WTC11 (cell line): ENCODE measurements around the gene STX12. TPM values are rescaled to one million over a fixed set of nuclear protein-coding genes. Genes with fewer than 3 reads are reported as not detected.
A peak's percentile ranks its signal among the peaks of the same experiment; 100 is the strongest.

Source experiments
- ATAC-seq: fragments of 200-7000 bp; cut with Tn5 transposase; 2 replicates; pipeline ENCODE4 v1.10.0; 2021; ENCODE audit warnings: mild to moderate bottlenecking, moderate library complexity
- CTCF ChIA-PET: fragments of 300-600 bp; sonication (Branson Sonifier 250); formaldehyde crosslinking; loops from one replicate; lab custom pipeline; 2021; ENCODE audit warnings: antibody characterized with exemption; lab: Charles Lee
- POLR2A ChIA-PET: fragments of 350-600 bp; sonication (Branson Sonifier 250); formaldehyde crosslinking; loops from one replicate; lab custom pipeline; 2021; ENCODE audit warnings: antibody characterized with exemption; lab: Charles Lee
- DNase-seq: peaks from one replicate; pipeline ENCODE4 v3.0.0; 2021; ENCODE audit warnings: low spot score
- H3K27ac Mint-ChIP-seq: 2 replicates; pipeline ENCODE4 v1.8.0; 2021; ENCODE audit warnings: mixed read lengths
- H3K27me3 Mint-ChIP-seq: 2 replicates; pipeline ENCODE4 v1.8.0; 2021; ENCODE audit warnings: low read depth, mild to moderate bottlenecking, moderate library complexity, mixed read lengths
- H3K36me3 Mint-ChIP-seq: 2 replicates; pipeline ENCODE4 v1.8.0; 2021; ENCODE audit warnings: mixed read lengths
- H3K4me1 Mint-ChIP-seq: 2 replicates; pipeline ENCODE4 v1.8.0; 2022; ENCODE audit warnings: mixed read lengths
- H3K4me3 Mint-ChIP-seq: 2 replicates; pipeline ENCODE4 v1.8.0; 2021; ENCODE audit warnings: mild to moderate bottlenecking, moderate library complexity, mixed read lengths
- H3K9me3 Mint-ChIP-seq: 2 replicates; pipeline ENCODE4 v1.8.0; 2021; ENCODE audit warnings: mixed read lengths
- CREB1 ChIP-seq: sonication (generic); formaldehyde crosslinking; IDR thresholded peaks from 2 replicates; pipeline ENCODE4 v1.8.0; 2023; ENCODE audit warnings: mild to moderate bottlenecking, missing genetic modification reagents
- CREM ChIP-seq: sonication (generic); formaldehyde crosslinking; IDR thresholded peaks from 2 replicates; pipeline ENCODE4 v1.8.1; 2022; ENCODE audit warnings: mild to moderate bottlenecking, missing genetic modification reagents, moderate library complexity
- ELF4 ChIP-seq: sonication (generic); formaldehyde crosslinking; IDR thresholded peaks from 2 replicates; pipeline ENCODE4 v1.8.1; 2022; ENCODE audit warnings: low read depth, mild to moderate bottlenecking, moderate library complexity, missing genetic modification reagents
- EMX1 ChIP-seq: fragments of 250-450 bp; sonication (Bioruptor Pico); IDR thresholded peaks from 2 replicates; pipeline ENCODE4 v1.8.0; 2021; ENCODE audit warnings: mild to moderate bottlenecking
- FOXJ3 ChIP-seq: sonication (generic); formaldehyde crosslinking; IDR thresholded peaks from 2 replicates; pipeline ENCODE4 v1.9.0; 2021; ENCODE audit warnings: missing genetic modification reagents, mild to moderate bottlenecking, borderline replicate concordance
- FOXK1 ChIP-seq: sonication (generic); formaldehyde crosslinking; IDR thresholded peaks from 2 replicates; pipeline ENCODE4 v1.8.0; 2022; ENCODE audit warnings: mild to moderate bottlenecking, moderate library complexity, missing genetic modification reagents
- FOXP1 ChIP-seq: sonication (generic); formaldehyde crosslinking; IDR thresholded peaks from 2 replicates; pipeline ENCODE4 v1.8.0; 2022; ENCODE audit warnings: missing genetic modification reagents, mild to moderate bottlenecking, moderate library complexity, borderline replicate concordance
- GABPB1 ChIP-seq: sonication (generic); formaldehyde crosslinking; IDR thresholded peaks from 2 replicates; pipeline ENCODE4 v1.8.1; 2023; ENCODE audit warnings: mild to moderate bottlenecking, missing genetic modification reagents
- JUN ChIP-seq: sonication (generic); formaldehyde crosslinking; IDR thresholded peaks from 2 replicates; pipeline ENCODE4 v1.8.0; 2023; ENCODE audit warnings: mild to moderate bottlenecking, missing genetic modification reagents
- NFATC4 ChIP-seq: fragments of 250-450 bp; sonication (Bioruptor Pico); IDR thresholded peaks from 2 replicates; pipeline ENCODE4 v1.9.0; 2021; ENCODE audit warnings: mild to moderate bottlenecking
- NR1H2 ChIP-seq: sonication (generic); formaldehyde crosslinking; IDR thresholded peaks from 2 replicates; pipeline ENCODE4 v1.9.0; 2021; ENCODE audit warnings: mild to moderate bottlenecking, moderate library complexity, missing genetic modification reagents
- NR3C1 ChIP-seq: sonication (generic); formaldehyde crosslinking; conservative IDR thresholded peaks from 2 replicates; pipeline ENCODE4 v1.8.1; 2023; ENCODE audit warnings: low read depth, mild to moderate bottlenecking, missing genetic modification reagents
- SP1 ChIP-seq: sonication (generic); formaldehyde crosslinking; conservative IDR thresholded peaks from 2 replicates; pipeline ENCODE4 v1.8.1; 2022; ENCODE audit warnings: missing genetic modification reagents
- TEAD1 ChIP-seq: sonication (generic); formaldehyde crosslinking; IDR thresholded peaks from 2 replicates; pipeline ENCODE4 v1.8.0; 2022; ENCODE audit warnings: mild to moderate bottlenecking, missing genetic modification reagents
- TEAD4 ChIP-seq: sonication (generic); formaldehyde crosslinking; IDR thresholded peaks from 2 replicates; pipeline ENCODE4 v1.8.0; 2022; ENCODE audit warnings: mild to moderate bottlenecking, missing genetic modification reagents
- ZBTB21 ChIP-seq: sonication (generic); formaldehyde crosslinking; IDR thresholded peaks from 2 replicates; pipeline ENCODE4 v1.8.1; 2023; ENCODE audit warnings: mild to moderate bottlenecking, missing genetic modification reagents, borderline replicate concordance
- ZNF232 ChIP-seq: sonication (generic); formaldehyde crosslinking; IDR thresholded peaks from 2 replicates; pipeline ENCODE4 v1.8.0; 2022; ENCODE audit warnings: mild to moderate bottlenecking, missing genetic modification reagents
- ZNF317 ChIP-seq: sonication (generic); formaldehyde crosslinking; IDR thresholded peaks from 2 replicates; pipeline ENCODE4 v1.8.1; 2023; ENCODE audit warnings: low read depth, mild to moderate bottlenecking, moderate library complexity, missing genetic modification reagents, borderline replicate concordance
- total RNA-seq: library from RNA; stranded (reverse); gene quantifications from 3 replicates; pipeline ENCODE4 v1.2.3, GENCODE V29; 2021
- TF ChIP-seq, protein P1 (sequence below): sonication (generic); formaldehyde crosslinking; IDR thresholded peaks from 2 replicates; pipeline ENCODE4 v1.8.1; 2022; ENCODE audit warnings: mild to moderate bottlenecking, moderate library complexity, missing genetic modification reagents
- TF ChIP-seq, protein P2 (sequence below): sonication (generic); formaldehyde crosslinking; IDR thresholded peaks from 2 replicates; pipeline ENCODE4 v1.8.0; 2023; ENCODE audit warnings: mild to moderate bottlenecking, missing genetic modification reagents
- TF ChIP-seq, protein P3 (sequence below): sonication (generic); formaldehyde crosslinking; IDR thresholded peaks from 2 replicates; pipeline ENCODE4 v1.8.1; 2023; ENCODE audit warnings: mild to moderate bottlenecking, missing genetic modification reagents, moderate library complexity
- TF ChIP-seq, protein P4 (sequence below): fragments of 250-450 bp; sonication (Bioruptor Pico); IDR thresholded peaks from 2 replicates; pipeline ENCODE4 v1.8.0; 2021; ENCODE audit warnings: mild to moderate bottlenecking
- TF ChIP-seq, protein P5 (sequence below): sonication (generic); formaldehyde crosslinking; IDR thresholded peaks from 2 replicates; pipeline ENCODE4 v1.8.1; 2023; ENCODE audit warnings: mild to moderate bottlenecking, missing genetic modification reagents, moderate library complexity
- TF ChIP-seq, protein P6 (sequence below): sonication (generic); formaldehyde crosslinking; IDR thresholded peaks from 2 replicates; pipeline ENCODE4 v1.8.0; 2022; ENCODE audit warnings: mild to moderate bottlenecking, missing genetic modification reagents
- TF ChIP-seq, protein P7 (sequence below): sonication (generic); formaldehyde crosslinking; IDR thresholded peaks from 2 replicates; pipeline ENCODE4 v1.8.1; 2023; ENCODE audit warnings: mild to moderate bottlenecking, moderate library complexity, missing genetic modification reagents
- TF ChIP-seq, protein P8 (sequence below): sonication (generic); formaldehyde crosslinking; IDR thresholded peaks from 2 replicates; pipeline ENCODE4 v1.8.0; 2022; ENCODE audit warnings: mild to moderate bottlenecking, missing genetic modification reagents

Gene STX12
- total RNA-seq, 1 experiment from 2014 or later = 10.3 TPM

DNA sequence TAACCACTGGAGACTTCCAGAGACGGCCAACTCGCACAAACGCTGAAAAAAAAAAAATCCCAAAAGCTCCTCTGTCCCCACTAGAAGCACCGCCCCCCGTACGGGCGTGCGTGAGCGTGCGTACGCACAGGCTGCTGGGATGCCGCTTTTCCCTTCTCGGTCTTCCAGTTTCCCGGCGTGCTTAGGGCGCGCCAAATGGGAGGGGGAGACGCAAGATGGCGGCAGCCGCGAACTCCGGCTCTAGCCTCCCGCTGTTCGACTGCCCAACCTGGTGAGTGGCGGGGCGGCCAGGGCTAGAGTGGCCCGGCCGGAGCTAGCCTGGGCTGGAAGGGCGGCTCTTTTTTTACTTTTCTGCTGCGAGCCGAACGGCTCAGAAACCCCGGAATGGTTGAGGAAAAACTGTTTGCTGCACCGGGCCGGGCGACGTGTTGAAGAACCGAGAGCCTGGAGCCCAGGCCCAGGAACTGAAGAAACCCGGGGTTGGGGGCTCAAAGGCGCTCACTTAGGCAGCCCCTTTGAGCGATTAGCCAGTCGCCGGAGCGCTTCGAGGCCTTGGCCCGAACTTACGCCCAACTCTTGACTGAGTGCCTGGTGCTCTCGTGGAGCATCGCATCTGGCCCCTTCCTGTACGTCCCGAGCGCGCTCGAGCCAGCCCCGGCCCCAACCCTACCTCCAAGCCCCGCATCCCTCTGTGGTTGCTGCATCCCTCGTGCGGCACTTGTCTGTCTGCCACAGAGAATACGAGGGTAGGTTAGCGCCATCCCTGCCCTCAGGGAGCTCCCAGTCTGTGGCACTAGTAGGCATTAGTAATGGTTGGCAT is 57.8 kb downstream of the STX12 start, which contains the start of gene PPP1R8:
TSS of gene PPP1R8 (plus strand) at position 162 of the 820 bp plus-strand sequence. CDS start at position 216, 54 bp downstream.
- peak; percentile 100 for ATAC-seq
- Mint-ChIP-seq H3K4me3 (peak within 1 kb of the TSS; percentile 94), H3K4me1 (peaks cover 15% of the 10 kb centered on the region), H3K36me3 (peaks cover 20% of the 10 kb centered on the region), H3K9me3 (0 out of 2 replicates have a peak, but pooled peaks cover 3% of the 10 kb centered on the region), H3K27ac (peak within 1 kb of the TSS; percentile 98), H3K27me3 (no peaks in the 10 kb centered on the region; the same call in 1 of the 2 replicates)
- POLR2A ChIA-PET = interaction anchor here (0.5 to 2.2 kb wide), 6 partner anchors 29 to 219 kb away, joined by 4 to 8 read pairs (median 6); partner anchors contain the start of genes FAM76A, STX12 and XKR8
- CTCF ChIA-PET = interaction anchor here (0.8 to 3.9 kb wide), 5 partner anchors 13 to 161 kb away, joined by 3 to 14 read pairs (median 6); partner anchors contain the start of genes FAM76A and STX12
- peak; percentile 92 for DNase-seq
- TF ChIP-seq, protein P1, sequence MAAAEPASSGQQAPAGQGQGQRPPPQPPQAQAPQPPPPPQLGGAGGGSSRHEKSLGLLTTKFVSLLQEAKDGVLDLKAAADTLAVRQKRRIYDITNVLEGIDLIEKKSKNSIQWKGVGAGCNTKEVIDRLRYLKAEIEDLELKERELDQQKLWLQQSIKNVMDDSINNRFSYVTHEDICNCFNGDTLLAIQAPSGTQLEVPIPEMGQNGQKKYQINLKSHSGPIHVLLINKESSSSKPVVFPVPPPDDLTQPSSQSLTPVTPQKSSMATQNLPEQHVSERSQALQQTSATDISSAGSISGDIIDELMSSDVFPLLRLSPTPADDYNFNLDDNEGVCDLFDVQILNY (CRISPR knock-in tag) = peak; percentile 84; the same call in 1 of the 2 replicates
- no peak for TF ChIP-seq ZNF317 (CRISPR knock-in tag)
- peak; percentile 75 for TF ChIP-seq SP1 (CRISPR knock-in tag)
- TF ChIP-seq, protein P2, sequence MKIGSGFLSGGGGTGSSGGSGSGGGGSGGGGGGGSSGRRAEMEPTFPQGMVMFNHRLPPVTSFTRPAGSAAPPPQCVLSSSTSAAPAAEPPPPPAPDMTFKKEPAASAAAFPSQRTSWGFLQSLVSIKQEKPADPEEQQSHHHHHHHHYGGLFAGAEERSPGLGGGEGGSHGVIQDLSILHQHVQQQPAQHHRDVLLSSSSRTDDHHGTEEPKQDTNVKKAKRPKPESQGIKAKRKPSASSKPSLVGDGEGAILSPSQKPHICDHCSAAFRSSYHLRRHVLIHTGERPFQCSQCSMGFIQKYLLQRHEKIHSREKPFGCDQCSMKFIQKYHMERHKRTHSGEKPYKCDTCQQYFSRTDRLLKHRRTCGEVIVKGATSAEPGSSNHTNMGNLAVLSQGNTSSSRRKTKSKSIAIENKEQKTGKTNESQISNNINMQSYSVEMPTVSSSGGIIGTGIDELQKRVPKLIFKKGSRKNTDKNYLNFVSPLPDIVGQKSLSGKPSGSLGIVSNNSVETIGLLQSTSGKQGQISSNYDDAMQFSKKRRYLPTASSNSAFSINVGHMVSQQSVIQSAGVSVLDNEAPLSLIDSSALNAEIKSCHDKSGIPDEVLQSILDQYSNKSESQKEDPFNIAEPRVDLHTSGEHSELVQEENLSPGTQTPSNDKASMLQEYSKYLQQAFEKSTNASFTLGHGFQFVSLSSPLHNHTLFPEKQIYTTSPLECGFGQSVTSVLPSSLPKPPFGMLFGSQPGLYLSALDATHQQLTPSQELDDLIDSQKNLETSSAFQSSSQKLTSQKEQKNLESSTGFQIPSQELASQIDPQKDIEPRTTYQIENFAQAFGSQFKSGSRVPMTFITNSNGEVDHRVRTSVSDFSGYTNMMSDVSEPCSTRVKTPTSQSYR (CRISPR knock-in tag) = no peak
- TF ChIP-seq, protein P3, sequence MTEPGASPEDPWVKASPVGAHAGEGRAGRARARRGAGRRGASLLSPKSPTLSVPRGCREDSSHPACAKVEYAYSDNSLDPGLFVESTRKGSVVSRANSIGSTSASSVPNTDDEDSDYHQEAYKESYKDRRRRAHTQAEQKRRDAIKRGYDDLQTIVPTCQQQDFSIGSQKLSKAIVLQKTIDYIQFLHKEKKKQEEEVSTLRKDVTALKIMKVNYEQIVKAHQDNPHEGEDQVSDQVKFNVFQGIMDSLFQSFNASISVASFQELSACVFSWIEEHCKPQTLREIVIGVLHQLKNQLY (CRISPR knock-in tag) = no peak
- TF ChIP-seq ZBTB21 (CRISPR knock-in tag) = no peak
- TF ChIP-seq, protein P4, sequence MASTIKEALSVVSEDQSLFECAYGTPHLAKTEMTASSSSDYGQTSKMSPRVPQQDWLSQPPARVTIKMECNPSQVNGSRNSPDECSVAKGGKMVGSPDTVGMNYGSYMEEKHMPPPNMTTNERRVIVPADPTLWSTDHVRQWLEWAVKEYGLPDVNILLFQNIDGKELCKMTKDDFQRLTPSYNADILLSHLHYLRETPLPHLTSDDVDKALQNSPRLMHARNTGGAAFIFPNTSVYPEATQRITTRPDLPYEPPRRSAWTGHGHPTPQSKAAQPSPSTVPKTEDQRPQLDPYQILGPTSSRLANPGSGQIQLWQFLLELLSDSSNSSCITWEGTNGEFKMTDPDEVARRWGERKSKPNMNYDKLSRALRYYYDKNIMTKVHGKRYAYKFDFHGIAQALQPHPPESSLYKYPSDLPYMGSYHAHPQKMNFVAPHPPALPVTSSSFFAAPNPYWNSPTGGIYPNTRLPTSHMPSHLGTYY (CRISPR knock-in tag) = no peak
- TF ChIP-seq, protein P5, sequence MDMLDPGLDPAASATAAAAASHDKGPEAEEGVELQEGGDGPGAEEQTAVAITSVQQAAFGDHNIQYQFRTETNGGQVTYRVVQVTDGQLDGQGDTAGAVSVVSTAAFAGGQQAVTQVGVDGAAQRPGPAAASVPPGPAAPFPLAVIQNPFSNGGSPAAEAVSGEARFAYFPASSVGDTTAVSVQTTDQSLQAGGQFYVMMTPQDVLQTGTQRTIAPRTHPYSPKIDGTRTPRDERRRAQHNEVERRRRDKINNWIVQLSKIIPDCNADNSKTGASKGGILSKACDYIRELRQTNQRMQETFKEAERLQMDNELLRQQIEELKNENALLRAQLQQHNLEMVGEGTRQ (CRISPR knock-in tag) = no peak
- TF ChIP-seq FOXJ3 (CRISPR knock-in tag) = no peak
- TF ChIP-seq GABPB1 (CRISPR knock-in tag) = peak; percentile 10; the same call in 1 of the 2 replicates
- TF ChIP-seq, protein P6, sequence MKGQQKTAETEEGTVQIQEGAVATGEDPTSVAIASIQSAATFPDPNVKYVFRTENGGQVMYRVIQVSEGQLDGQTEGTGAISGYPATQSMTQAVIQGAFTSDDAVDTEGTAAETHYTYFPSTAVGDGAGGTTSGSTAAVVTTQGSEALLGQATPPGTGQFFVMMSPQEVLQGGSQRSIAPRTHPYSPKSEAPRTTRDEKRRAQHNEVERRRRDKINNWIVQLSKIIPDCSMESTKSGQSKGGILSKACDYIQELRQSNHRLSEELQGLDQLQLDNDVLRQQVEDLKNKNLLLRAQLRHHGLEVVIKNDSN = no peak; the same call in 1 of the 2 replicates
- peak; percentile 13; the same call in 1 of the 2 replicates for TF ChIP-seq JUN (CRISPR knock-in tag)
- TF ChIP-seq ZNF232 (CRISPR knock-in tag) = peak; percentile 93; the same call in 1 of the 2 replicates
- TF ChIP-seq CREB1 (CRISPR knock-in tag) = no peak
- TF ChIP-seq, protein P7, sequence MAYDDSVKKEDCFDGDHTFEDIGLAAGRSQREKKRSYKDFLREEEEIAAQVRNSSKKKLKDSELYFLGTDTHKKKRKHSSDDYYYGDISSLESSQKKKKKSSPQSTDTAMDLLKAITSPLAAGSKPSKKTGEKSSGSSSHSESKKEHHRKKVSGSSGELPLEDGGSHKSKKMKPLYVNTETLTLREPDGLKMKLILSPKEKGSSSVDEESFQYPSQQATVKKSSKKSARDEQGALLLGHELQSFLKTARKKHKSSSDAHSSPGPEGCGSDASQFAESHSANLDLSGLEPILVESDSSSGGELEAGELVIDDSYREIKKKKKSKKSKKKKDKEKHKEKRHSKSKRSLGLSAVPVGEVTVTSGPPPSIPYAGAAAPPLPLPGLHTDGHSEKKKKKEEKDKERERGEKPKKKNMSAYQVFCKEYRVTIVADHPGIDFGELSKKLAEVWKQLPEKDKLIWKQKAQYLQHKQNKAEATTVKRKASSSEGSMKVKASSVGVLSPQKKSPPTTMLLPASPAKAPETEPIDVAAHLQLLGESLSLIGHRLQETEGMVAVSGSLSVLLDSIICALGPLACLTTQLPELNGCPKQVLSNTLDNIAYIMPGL (CRISPR knock-in tag) = peak; percentile 68; the same call in 1 of the 2 replicates
- TF ChIP-seq NFATC4 (CRISPR knock-in tag) = no peak
- TF ChIP-seq CREM (CRISPR knock-in tag) = 0 out of 2 replicates have a peak, but pooled peaks have one; percentile 2
- TF ChIP-seq ELF4 (CRISPR knock-in tag) = 0 out of 2 replicates have a peak, but pooled peaks have one; percentile 39
- peak; percentile 80; the same call in 1 of the 2 replicates for TF ChIP-seq TEAD1 (CRISPR knock-in tag)
- TF ChIP-seq NR1H2 = no peak
- TF ChIP-seq FOXK1 (CRISPR knock-in tag) = 0 out of 2 replicates have a peak, but pooled peaks have one; percentile 32
- no peak; the same call in 1 of the 2 replicates for TF ChIP-seq TEAD4
- TF ChIP-seq NR3C1 (CRISPR knock-in tag) = no peak
- TF ChIP-seq EMX1 (CRISPR knock-in tag) = no peak
- TF ChIP-seq, protein P8, sequence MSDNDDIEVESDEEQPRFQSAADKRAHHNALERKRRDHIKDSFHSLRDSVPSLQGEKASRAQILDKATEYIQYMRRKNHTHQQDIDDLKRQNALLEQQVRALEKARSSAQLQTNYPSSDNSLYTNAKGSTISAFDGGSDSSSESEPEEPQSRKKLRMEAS (CRISPR knock-in tag) = peak; percentile 26; the same call in 1 of the 2 replicates
- no peak; the same call in 1 of the 2 replicates for TF ChIP-seq FOXP1 (CRISPR knock-in tag)
